ENCODE measurements around the gene MTF2. TPM values are rescaled to one million over a fixed set of nuclear protein-coding genes. Genes with fewer than 3 reads are reported as not detected.

The MTF2 gene
- total and polyA plus RNA-seq, 2 experiments from 2014 or later: 82.1 to 133 TPM

DNA sequence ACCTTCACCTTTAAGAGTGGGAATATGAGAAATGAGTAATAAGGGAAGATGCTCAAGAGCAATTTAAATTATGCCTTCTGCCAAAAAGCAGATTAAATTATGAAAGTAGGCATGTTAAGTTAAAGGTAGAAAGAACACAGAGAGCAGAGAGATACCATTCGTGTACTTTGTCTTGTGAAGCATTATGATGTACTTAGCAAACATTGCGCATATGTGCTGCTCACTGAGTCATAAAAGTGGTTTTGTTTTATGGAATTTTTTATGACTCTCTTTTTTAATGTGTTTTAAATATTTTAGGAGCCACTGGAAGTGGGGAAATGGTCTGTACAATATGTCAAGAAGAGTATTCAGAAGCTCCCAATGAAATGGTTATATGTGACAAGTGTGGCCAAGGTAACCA is 35.3 kb downstream of the MTF2 start:
- no peaks in the 10 kb centered on the region for H3K9me2 ChIP-seq (ENCODE audit: insufficient read depth)
- H3K27ac Mint-ChIP-seq: no peak overlapping the region
- H4K20me1 ChIP-seq (replicated peaks; ENCODE audit: insufficient read depth): peaks cover 19% of the 10 kb centered on the region
- H3K36me3 Mint-ChIP-seq (ENCODE audit: low read depth): peaks cover 63% of the 10 kb centered on the region
- peaks cover 33% of the 10 kb centered on the region for H3K4me1 Mint-ChIP-seq
- peaks cover 80% of the 10 kb centered on the region for H3K79me2 ChIP-seq (replicated peaks; ENCODE audit: insufficient read depth)
- no peak overlapping the region for H3K4me2 ChIP-seq
- ATAC-seq (no peak), DNase-seq (ENCODE audit: low spot score) (no peak)
- peaks cover 3% of the 10 kb centered on the region for H3K27me3 Mint-ChIP-seq (ENCODE audit: insufficient read depth, low read depth, poor library complexity)
- H3K9me3 Mint-ChIP-seq: no peaks in the 10 kb centered on the region
- H3K27ac ChIP-seq (ENCODE audit: low read depth): no peak overlapping the region
- H3K4me1 ChIP-seq (ENCODE audit: insufficient read depth): peaks cover 27% of the 10 kb centered on the region
- no peaks in the 10 kb centered on the region for H3F3A ChIP-seq (replicated peaks; ENCODE audit: low read depth)
- no peaks in the 10 kb centered on the region for H3K27me3 ChIP-seq (ENCODE audit: insufficient read depth)
- TF ChIP-seq STAT1 (IDR thresholded peaks at IDR 0.05; ENCODE audit: unreplicated experiment): no peak
- H2AFZ ChIP-seq: no peak overlapping the region
- H3K4me3 ChIP-seq: no peak overlapping the region
- peaks cover 26% of the 10 kb centered on the region for H3K36me3 ChIP-seq (ENCODE audit: insufficient read depth)
- no peak overlapping the region for H3K4me3 Mint-ChIP-seq

DNA sequence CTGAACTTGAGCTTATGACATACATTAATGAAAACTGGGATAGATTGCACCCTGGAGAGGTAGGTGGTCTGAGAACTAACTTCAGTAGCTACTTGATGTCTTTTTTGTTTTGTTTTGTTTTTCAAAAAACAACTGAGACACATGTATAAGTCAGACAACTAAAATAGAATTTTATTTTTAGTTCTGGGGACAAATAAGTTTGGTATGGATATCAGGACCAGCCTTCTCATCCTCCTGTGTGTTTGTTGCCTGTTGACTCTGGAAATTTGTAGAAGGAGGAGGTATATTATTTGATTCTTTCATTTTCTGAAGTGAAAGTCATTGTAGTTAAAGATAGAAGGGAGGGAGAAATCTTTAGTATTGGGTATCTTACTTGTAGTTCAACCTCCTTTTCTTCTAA is 41.5 kb downstream of the MTF2 start:
- no peaks in the 10 kb centered on the region for H3K27me3 ChIP-seq (ENCODE audit: insufficient read depth)
- peaks cover 31% of the 10 kb centered on the region for H3K4me1 ChIP-seq (ENCODE audit: insufficient read depth)
- ATAC-seq (no peak), DNase-seq (ENCODE audit: low spot score) (no peak)
- peaks cover 34% of the 10 kb centered on the region for H3K79me2 ChIP-seq (replicated peaks; ENCODE audit: insufficient read depth)
- H3K27ac ChIP-seq (ENCODE audit: low read depth): peak overlapping the region; percentile 48; the same call in 1 of the 2 replicates
- H3K9me3 Mint-ChIP-seq: no peaks in the 10 kb centered on the region
- no peaks in the 10 kb centered on the region for H3K27me3 Mint-ChIP-seq (ENCODE audit: insufficient read depth, low read depth, poor library complexity)
- H2AFZ ChIP-seq: no peak overlapping the region
- H3K27ac Mint-ChIP-seq: no peak overlapping the region
- H3K4me2 ChIP-seq: no peak overlapping the region
- no peaks in the 10 kb centered on the region for H3F3A ChIP-seq (replicated peaks; ENCODE audit: low read depth)
- no peaks in the 10 kb centered on the region for H3K9me2 ChIP-seq (ENCODE audit: insufficient read depth)
- peaks cover 29% of the 10 kb centered on the region for H3K4me1 Mint-ChIP-seq
- H4K20me1 ChIP-seq (replicated peaks; ENCODE audit: insufficient read depth): peaks cover 14% of the 10 kb centered on the region; the same call in 1 of the 2 replicates
- H3K4me3 ChIP-seq: no peak overlapping the region
- H3K36me3 ChIP-seq (ENCODE audit: insufficient read depth): peaks cover 21% of the 10 kb centered on the region; the same call in 1 of the 2 replicates
- H3K36me3 Mint-ChIP-seq (ENCODE audit: low read depth): peaks cover 53% of the 10 kb centered on the region
- H3K4me3 Mint-ChIP-seq: no peak overlapping the region
- TF ChIP-seq POLR2AphosphoS5 (IDR thresholded peaks at IDR 0.05; ENCODE audit: low read depth) (no peak), EZH2 (IDR thresholded peaks at IDR 0.05; ENCODE audit: low read depth, unreplicated experiment) (no peak), ZNF331 (CRISPR knock-in tag; IDR thresholded peaks at IDR 0.05; ENCODE audit: low read depth) (no peak), NANOG (IDR thresholded peaks at IDR 0.05; ENCODE audit: borderline replicate concordance) (no peak), STAT1 (IDR thresholded peaks at IDR 0.05; ENCODE audit: unreplicated experiment) (no peak), EZH2phosphoT487 (IDR thresholded peaks at IDR 0.05; ENCODE audit: unreplicated experiment) (no peak), ZNF114 (CRISPR knock-in tag; IDR thresholded peaks at IDR 0.05) (no peak), JUNB (IDR thresholded peaks at IDR 0.05; ENCODE audit: unreplicated experiment) (no peak)
- TF ChIP-seq, protein P1, sequence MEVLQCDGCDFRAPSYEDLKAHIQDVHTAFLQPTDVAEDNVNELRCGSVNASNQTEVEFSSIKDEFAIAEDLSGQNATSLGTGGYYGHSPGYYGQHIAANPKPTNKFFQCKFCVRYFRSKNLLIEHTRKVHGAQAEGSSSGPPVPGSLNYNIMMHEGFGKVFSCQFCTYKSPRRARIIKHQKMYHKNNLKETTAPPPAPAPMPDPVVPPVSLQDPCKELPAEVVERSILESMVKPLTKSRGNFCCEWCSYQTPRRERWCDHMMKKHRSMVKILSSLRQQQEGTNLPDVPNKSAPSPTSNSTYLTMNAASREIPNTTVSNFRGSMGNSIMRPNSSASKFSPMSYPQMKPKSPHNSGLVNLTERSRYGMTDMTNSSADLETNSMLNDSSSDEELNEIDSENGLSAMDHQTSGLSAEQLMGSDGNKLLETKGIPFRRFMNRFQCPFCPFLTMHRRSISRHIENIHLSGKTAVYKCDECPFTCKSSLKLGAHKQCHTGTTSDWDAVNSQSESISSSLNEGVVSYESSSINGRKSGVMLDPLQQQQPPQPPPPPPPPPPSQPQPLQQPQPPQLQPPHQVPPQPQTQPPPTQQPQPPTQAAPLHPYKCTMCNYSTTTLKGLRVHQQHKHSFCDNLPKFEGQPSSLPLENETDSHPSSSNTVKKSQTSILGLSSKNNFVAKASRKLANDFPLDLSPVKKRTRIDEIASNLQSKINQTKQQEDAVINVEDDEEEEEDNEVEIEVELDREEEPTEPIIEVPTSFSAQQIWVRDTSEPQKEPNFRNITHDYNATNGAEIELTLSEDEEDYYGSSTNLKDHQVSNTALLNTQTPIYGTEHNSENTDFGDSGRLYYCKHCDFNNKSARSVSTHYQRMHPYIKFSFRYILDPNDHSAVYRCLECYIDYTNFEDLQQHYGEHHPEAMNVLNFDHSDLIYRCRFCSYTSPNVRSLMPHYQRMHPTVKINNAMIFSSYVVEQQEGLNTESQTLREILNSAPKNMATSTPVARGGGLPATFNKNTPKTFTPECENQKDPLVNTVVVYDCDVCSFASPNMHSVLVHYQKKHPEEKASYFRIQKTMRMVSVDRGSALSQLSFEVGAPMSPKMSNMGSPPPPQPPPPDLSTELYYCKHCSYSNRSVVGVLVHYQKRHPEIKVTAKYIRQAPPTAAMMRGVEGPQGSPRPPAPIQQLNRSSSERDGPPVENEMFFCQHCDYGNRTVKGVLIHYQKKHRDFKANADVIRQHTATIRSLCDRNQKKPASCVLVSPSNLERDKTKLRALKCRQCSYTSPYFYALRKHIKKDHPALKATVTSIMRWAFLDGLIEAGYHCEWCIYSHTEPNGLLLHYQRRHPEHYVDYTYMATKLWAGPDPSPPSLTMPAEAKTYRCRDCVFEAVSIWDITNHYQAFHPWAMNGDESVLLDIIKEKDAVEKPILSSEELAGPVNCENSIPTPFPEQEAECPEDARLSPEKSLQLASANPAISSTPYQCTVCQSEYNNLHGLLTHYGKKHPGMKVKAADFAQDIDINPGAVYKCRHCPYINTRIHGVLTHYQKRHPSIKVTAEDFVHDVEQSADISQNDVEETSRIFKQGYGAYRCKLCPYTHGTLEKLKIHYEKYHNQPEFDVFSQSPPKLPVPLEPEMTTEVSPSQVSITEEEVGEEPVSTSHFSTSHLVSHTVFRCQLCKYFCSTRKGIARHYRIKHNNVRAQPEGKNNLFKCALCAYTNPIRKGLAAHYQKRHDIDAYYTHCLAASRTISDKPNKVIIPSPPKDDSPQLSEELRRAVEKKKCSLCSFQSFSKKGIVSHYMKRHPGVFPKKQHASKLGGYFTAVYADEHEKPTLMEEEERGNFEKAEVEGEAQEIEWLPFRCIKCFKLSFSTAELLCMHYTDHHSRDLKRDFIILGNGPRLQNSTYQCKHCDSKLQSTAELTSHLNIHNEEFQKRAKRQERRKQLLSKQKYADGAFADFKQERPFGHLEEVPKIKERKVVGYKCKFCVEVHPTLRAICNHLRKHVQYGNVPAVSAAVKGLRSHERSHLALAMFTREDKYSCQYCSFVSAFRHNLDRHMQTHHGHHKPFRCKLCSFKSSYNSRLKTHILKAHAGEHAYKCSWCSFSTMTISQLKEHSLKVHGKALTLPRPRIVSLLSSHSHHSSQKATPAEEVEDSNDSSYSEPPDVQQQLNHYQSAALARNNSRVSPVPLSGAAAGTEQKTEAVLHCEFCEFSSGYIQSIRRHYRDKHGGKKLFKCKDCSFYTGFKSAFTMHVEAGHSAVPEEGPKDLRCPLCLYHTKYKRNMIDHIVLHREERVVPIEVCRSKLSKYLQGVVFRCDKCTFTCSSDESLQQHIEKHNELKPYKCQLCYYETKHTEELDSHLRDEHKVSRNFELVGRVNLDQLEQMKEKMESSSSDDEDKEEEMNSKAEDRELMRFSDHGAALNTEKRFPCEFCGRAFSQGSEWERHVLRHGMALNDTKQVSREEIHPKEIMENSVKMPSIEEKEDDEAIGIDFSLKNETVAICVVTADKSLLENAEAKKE (CRISPR knock-in tag; IDR thresholded peaks at IDR 0.05): no peak
- TF ChIP-seq, protein P2, sequence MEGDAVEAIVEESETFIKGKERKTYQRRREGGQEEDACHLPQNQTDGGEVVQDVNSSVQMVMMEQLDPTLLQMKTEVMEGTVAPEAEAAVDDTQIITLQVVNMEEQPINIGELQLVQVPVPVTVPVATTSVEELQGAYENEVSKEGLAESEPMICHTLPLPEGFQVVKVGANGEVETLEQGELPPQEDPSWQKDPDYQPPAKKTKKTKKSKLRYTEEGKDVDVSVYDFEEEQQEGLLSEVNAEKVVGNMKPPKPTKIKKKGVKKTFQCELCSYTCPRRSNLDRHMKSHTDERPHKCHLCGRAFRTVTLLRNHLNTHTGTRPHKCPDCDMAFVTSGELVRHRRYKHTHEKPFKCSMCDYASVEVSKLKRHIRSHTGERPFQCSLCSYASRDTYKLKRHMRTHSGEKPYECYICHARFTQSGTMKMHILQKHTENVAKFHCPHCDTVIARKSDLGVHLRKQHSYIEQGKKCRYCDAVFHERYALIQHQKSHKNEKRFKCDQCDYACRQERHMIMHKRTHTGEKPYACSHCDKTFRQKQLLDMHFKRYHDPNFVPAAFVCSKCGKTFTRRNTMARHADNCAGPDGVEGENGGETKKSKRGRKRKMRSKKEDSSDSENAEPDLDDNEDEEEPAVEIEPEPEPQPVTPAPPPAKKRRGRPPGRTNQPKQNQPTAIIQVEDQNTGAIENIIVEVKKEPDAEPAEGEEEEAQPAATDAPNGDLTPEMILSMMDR (conservative IDR thresholded peaks at IDR 0.05; ENCODE audit: low read depth in 2 of 2): no peak
- TF ChIP-seq, protein P3, sequence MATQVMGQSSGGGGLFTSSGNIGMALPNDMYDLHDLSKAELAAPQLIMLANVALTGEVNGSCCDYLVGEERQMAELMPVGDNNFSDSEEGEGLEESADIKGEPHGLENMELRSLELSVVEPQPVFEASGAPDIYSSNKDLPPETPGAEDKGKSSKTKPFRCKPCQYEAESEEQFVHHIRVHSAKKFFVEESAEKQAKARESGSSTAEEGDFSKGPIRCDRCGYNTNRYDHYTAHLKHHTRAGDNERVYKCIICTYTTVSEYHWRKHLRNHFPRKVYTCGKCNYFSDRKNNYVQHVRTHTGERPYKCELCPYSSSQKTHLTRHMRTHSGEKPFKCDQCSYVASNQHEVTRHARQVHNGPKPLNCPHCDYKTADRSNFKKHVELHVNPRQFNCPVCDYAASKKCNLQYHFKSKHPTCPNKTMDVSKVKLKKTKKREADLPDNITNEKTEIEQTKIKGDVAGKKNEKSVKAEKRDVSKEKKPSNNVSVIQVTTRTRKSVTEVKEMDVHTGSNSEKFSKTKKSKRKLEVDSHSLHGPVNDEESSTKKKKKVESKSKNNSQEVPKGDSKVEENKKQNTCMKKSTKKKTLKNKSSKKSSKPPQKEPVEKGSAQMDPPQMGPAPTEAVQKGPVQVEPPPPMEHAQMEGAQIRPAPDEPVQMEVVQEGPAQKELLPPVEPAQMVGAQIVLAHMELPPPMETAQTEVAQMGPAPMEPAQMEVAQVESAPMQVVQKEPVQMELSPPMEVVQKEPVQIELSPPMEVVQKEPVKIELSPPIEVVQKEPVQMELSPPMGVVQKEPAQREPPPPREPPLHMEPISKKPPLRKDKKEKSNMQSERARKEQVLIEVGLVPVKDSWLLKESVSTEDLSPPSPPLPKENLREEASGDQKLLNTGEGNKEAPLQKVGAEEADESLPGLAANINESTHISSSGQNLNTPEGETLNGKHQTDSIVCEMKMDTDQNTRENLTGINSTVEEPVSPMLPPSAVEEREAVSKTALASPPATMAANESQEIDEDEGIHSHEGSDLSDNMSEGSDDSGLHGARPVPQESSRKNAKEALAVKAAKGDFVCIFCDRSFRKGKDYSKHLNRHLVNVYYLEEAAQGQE (IDR thresholded peaks at IDR 0.05; ENCODE audit: unreplicated experiment): no peak
